Fibroblast of mammary gland (primary cell): ENCODE data around the gene CSGALNACT2.

Experiments used
- DNase-seq: peaks from one replicate; pipeline ENCODE4 v3.0.0-alpha.2; 2010; ENCODE audit warnings: low read depth
- H3K4me3 ChIP-seq: 2 replicates; pipeline ENCODE4 v1.5.1; 2011; ENCODE audit warnings: low read depth, mild to moderate bottlenecking, low read length, moderate library complexity; ENCODE audit not compliant: control insufficient read depth
- TF ChIP-seq, protein P1 (sequence below): conservative IDR thresholded peaks from 2 replicates; pipeline ENCODE4 v1.5.1; 2011; ENCODE audit warnings: low read depth, low read length, inconsistent platforms; ENCODE audit not compliant: control insufficient read depth, insufficient read depth

Gene CSGALNACT2

DNA sequence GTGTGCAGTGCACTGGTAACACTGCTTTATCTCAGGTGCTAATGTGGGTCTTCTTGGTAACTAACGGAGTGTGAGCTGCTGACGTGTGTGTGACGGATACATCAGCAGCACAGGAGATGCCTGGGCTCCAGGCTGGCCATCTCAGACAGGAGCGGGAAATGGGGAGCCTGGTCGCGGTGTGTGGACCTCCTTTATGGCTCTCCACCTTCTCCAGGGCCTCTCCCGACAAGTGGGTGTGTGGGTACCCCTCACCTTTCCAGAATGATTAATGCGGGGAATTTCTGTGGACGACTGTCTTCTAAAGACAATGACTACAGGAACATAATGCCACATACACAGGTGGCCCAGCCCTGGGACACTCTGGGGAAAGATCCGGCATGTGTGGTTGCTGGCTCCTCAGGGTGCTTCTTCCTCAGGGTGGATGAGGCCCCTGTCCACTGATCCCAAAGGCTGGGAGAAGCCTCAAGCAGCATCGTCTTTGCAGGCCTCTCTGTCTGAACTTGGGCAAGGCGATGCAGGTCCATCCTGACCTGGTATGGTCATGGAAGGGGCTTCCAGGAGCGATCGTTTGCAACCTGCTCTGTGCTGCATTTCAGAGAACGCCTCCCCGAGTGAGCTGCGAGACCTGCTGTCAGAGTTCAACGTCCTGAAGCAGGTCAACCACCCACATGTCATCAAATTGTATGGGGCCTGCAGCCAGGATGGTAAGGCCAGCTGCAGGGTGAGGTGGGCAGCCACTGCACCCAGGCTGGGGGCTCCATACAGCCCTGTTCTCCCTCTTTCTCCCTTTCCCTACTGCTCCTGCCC, 20.3 kb upstream of the CSGALNACT2 start:
- no peak for DNase-seq
- TF ChIP-seq, protein P1, sequence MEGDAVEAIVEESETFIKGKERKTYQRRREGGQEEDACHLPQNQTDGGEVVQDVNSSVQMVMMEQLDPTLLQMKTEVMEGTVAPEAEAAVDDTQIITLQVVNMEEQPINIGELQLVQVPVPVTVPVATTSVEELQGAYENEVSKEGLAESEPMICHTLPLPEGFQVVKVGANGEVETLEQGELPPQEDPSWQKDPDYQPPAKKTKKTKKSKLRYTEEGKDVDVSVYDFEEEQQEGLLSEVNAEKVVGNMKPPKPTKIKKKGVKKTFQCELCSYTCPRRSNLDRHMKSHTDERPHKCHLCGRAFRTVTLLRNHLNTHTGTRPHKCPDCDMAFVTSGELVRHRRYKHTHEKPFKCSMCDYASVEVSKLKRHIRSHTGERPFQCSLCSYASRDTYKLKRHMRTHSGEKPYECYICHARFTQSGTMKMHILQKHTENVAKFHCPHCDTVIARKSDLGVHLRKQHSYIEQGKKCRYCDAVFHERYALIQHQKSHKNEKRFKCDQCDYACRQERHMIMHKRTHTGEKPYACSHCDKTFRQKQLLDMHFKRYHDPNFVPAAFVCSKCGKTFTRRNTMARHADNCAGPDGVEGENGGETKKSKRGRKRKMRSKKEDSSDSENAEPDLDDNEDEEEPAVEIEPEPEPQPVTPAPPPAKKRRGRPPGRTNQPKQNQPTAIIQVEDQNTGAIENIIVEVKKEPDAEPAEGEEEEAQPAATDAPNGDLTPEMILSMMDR, result no peak
- no peak overlapping the region for H3K4me3 ChIP-seq

DNA sequence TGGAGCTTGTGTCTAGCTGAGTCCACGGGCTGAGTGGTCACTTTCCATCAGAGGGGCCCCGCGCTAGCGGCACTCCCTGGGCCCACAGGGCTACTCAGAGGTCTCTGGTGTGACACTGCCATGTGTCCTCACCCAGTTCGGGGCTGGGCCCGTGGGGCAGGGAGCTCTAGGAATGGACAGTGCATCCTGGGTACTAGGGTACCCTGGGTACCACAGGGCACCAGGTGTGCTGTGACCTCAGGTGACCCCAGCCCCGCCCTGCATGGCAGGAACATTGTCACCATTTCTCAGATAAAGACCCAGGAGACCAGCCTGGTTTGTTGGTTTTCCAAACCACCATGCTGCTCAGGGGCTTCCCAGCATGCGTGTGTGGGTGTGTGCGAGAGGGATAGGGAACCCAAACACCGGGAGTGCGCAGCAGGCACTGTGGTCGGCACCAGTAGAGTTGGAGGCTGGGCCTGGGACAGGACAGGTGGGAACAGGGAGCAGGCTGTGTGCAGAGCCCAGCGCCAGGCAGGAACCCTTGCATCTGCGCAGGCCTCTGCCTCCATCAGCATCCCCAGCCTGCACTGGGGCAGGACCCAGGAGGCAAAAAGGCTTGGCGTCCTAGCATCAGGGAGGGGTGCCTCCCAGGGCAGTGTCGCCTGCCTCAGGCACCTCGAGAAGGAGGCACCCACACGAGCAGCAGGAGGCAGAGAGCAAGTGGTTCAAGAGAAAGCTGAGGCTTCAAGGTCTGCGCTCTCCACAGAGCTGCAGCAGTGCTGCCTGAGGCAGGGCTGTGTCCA, 19.4 kb upstream of the CSGALNACT2 start:
- no peak for DNase-seq
- TF ChIP-seq, protein P1, result no peak
- H3K4me3 ChIP-seq, result no peak overlapping the region

- no peak overlapping the region for H3K4me3 ChIP-seq
- TF ChIP-seq, protein P1, result no peak
- no peak for DNase-seq
Measured at GRCh38 chr10:43119416-43120115, 18.7 kb upstream of the CSGALNACT2 start.

DNA sequence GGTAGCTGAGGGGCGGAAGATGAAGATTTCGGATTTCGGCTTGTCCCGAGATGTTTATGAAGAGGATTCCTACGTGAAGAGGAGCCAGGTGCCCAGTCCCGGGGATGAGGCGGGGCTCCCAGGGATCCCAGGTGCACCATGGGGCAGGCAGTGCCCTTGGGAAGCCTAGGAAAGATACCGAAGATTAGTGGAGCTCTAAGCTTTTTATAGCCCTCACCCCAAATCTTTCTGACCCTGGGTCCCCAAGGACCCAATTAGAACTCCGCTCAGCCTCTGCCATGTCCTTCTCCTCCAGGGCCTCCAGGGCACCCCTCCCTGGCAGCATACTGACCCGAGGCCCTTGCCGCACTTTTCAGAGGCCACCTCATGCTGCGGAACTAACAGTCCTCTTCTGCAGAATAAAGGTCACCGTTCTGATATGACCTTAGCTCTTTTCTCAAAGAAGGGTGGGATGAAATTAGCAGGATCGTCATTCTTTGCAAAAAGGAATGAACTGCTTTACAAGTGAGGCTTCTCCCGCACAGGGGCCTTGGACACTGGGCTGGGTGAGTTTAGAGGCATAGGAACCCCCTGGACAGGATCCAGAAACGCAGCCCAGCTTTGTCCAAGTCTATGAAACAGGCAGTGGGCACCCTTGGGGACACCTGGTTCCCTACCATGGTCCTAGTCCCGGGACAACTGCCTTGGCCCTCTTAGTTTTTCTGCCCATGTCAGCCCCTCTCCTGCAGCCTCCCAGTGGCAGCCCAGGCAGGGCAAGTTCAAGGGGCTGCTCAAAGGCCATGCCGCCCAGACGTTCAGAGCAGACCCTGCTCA, 17.9 kb upstream of the CSGALNACT2 start:
- DNase-seq, result no peak
- TF ChIP-seq, protein P1, result no peak
- H3K4me3 ChIP-seq, result no peak overlapping the region

DNA sequence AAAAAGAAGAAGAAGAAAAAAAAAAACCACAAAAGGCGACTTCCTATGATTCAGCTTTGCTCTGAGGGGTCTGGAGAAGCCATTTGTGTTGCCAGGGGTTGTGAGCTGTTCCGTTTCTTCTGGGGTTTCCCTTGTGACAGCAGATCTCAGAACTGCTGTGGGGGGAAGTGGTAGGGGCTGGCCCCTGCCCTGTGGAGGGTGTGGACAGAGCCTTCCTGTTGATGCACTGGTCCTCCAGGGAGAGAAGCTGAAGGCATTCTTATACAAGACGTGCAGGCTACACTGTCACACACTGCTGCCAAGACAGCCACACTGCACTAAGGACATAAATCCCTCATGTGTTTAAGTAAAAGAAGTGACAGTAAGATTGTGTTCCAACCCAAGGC, 17.3 kb upstream of the CSGALNACT2 start:
- no peak for DNase-seq
- H3K4me3 ChIP-seq, result no peak overlapping the region
- TF ChIP-seq, protein P1, result no peak

DNA sequence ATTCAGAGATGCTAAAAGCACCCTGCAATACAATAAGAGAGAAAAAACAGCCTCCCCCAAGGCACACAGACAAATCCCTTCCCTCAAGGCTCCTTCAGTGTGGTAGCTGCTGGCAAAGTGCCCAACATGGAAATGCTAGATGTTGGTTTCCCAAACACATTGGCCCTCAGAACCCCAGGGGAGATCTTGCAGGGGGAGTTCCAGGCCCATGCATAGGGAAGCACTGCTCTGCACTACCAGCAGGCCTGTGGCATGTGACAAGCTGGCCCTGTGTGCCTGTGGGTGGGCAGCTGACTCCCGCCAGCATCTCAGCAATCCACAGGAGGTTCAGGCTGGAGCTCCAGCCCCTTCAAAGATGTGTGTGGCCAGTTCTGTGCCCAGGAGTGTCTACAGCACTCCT, 16.8 kb upstream of the CSGALNACT2 start:
- no peak for DNase-seq
- no peak overlapping the region for H3K4me3 ChIP-seq

More for the DNA sequence above, 16.8 kb upstream of the CSGALNACT2 start:
- TF ChIP-seq, protein P1, result no peak
